Measurements from ENCODE around the gene LEO1.

Gene LEO1

GRCh38 chr15:51973775-51974174 is 2.2 kb upstream of the LEO1 start:
- no peaks in the 10 kb centered on the region for H3K27me3 ChIP-seq (ENCODE audit: insufficient read depth, poor library complexity, severe bottlenecking)
- DNase-seq (ENCODE audit: low read depth in 1 of 2, low spot score in 1 of 2): no peak

GRCh38 chr15:51973220-51973619 is 1.6 kb upstream of the LEO1 start:
- TF ChIP-seq SPI1 (IDR thresholded peaks at IDR 0.05; ENCODE audit: borderline replicate concordance, low read depth): no peak
- no peak for TF ChIP-seq CTCF (IDR thresholded peaks at IDR 0.05; ENCODE audit: insufficient read depth, low read length)
- no peak for TF ChIP-seq REST (IDR thresholded peaks at IDR 0.05; ENCODE audit: insufficient replicate concordance, low read depth)
- TF ChIP-seq GABPA (IDR thresholded peaks at IDR 0.05; ENCODE audit: low read depth): no peak
- TF ChIP-seq POLR2AphosphoS5 (IDR thresholded peaks at IDR 0.05; ENCODE audit: low read depth): no peak
- H3K27ac ChIP-seq (replicated peaks): no peak overlapping the region
- H3K4me3 ChIP-seq (replicated peaks; ENCODE audit: insufficient read depth, low read length): no peak overlapping the region
- no peaks in the 10 kb centered on the region for H3K27me3 ChIP-seq (ENCODE audit: insufficient read depth, poor library complexity, severe bottlenecking)
- DNase-seq (ENCODE audit: low read depth in 1 of 2, low spot score in 1 of 2): no peak

More at GRCh38 chr15:51973775-51974174, 2.2 kb upstream of the LEO1 start:
- TF ChIP-seq POLR2AphosphoS5 (IDR thresholded peaks at IDR 0.05; ENCODE audit: low read depth): no peak
- TF ChIP-seq CTCF (IDR thresholded peaks at IDR 0.05; ENCODE audit: insufficient read depth, low read length): no peak
- no peak for TF ChIP-seq GABPA (IDR thresholded peaks at IDR 0.05; ENCODE audit: low read depth)
- no peak for TF ChIP-seq REST (IDR thresholded peaks at IDR 0.05; ENCODE audit: insufficient replicate concordance, low read depth)
- TF ChIP-seq SPI1 (IDR thresholded peaks at IDR 0.05; ENCODE audit: borderline replicate concordance, low read depth): no peak
- no peak overlapping the region for H3K27ac ChIP-seq (replicated peaks)
- no peak overlapping the region for H3K4me3 ChIP-seq (replicated peaks; ENCODE audit: insufficient read depth, low read length)

- TF ChIP-seq GABPA (IDR thresholded peaks at IDR 0.05; ENCODE audit: low read depth) (no peak), CTCF (IDR thresholded peaks at IDR 0.05; ENCODE audit: insufficient read depth, low read length) (no peak), REST (IDR thresholded peaks at IDR 0.05; ENCODE audit: insufficient replicate concordance, low read depth) (no peak), SPI1 (IDR thresholded peaks at IDR 0.05; ENCODE audit: borderline replicate concordance, low read depth) (no peak), POLR2AphosphoS5 (IDR thresholded peaks at IDR 0.05; ENCODE audit: low read depth) (no peak)
- H3K27me3 ChIP-seq (ENCODE audit: insufficient read depth, poor library complexity, severe bottlenecking): no peaks in the 10 kb centered on the region
- H3K4me3 ChIP-seq (replicated peaks; ENCODE audit: insufficient read depth, low read length): peak overlapping the region; percentile 84
- no peak for DNase-seq (ENCODE audit: low read depth in 1 of 2, low spot score in 1 of 2)
- peak overlapping the region; percentile 90 for H3K27ac ChIP-seq (replicated peaks)
Measured at GRCh38 chr15:51971032-51971374, 575 bp downstream of the LEO1 start.
